Peyer's patch (tissue), 4 donors: ENCODE measurements around the gene IQCN. TPM values are rescaled to one million over a fixed set of nuclear protein-coding genes. Genes with fewer than 3 reads are reported as not detected.

Experiments
- DNase-seq, 3 donors: peaks; one replicate each; pipeline ENCODE4 v3.0.0-alpha.2; 2017 to 2019
- H3K27ac ChIP-seq, 4 donors: fragments of 200-600 bp; sonication (generic); one replicate each; pipeline ENCODE4 v1.5.1; 2016 to 2019
- H3K27me3 ChIP-seq, 2 donors: fragments of 200-600 bp; sonication (generic); one replicate each; pipeline ENCODE4 v1.5.1; 2019
- H3K36me3 ChIP-seq, 3 donors: fragments of 200-600 bp; sonication (generic); one replicate each; pipeline ENCODE4 v1.5.1; 2016 to 2019
- H3K4me1 ChIP-seq, 4 donors: fragments of 200-600 bp; sonication (generic); one replicate each; pipeline ENCODE4 v1.5.1; 2016 to 2019
- H3K4me3 ChIP-seq, 4 donors: fragments of 200-600 bp; sonication (generic); 1 replicate in 3 of 4; 2 replicates in 1 of 4; pipeline ENCODE4 v1.5.1; 2016 to 2019; ENCODE audit warnings: mild to moderate bottlenecking in 1 of 4
- H3K9me3 ChIP-seq, 4 donors: fragments of 200-600 bp; sonication (generic); one replicate each; pipeline ENCODE4 v1.5.1; 2016 to 2019; ENCODE audit warnings: mild to moderate bottlenecking in 1 of 4
- POLR2A ChIP-seq, 2 donors: fragments of 450-650 bp; IDR thresholded peaks; one replicate each; pipeline ENCODE4 v1.5.1; 2017; ENCODE audit warnings: antibody characterized with exemption in 2 of 2, mild to moderate bottlenecking in 2 of 2, moderate library complexity in 2 of 2
- total RNA-seq, 4 donors: library from RNA; depleted of rRNA; stranded (reverse); fragments of >200 nt; gene quantifications; one replicate each; pipeline ENCODE4 v1.1.0, GENCODE V29; 2016
- TF ChIP-seq, protein P1 (sequence below), 6 experiments: fragments of 450-650 bp in 4 of 6; fragments of 200-600 bp in 2 of 6; sonication (generic) in 1 of 6; IDR thresholded peaks; one replicate each; pipeline ENCODE4 v1.5.1; 2017 to 2019; ENCODE audit warnings: antibody characterized with exemption in 6 of 6, mild to moderate bottlenecking in 3 of 6, moderate library complexity in 1 of 6

IQCN gene
- total RNA-seq, 4 donors from 2014 or later: 7.4 to 40.2 (median 17.0) TPM

GRCh38 chr19:18292462-18292809, 18.2 kb upstream of the IQCN start:
- Histone ChIP-seq H3K9me3 (no peaks in the 10 kb centered on the region), H3K4me3 (peak overlapping the region; percentile 58 to 81 (median 74)), H3K27me3 (no peaks in the 10 kb centered on the region), H3K27ac (peak overlapping the region; percentile 93 to 99 (median 99)), H3K4me1 (peaks cover 4 to 35% (median 19%) of the 10 kb centered on the region in 4 donors), H3K36me3 (no peaks in the 10 kb centered on the region)
- no peak for DNase-seq
- TF ChIP-seq, protein P1, sequence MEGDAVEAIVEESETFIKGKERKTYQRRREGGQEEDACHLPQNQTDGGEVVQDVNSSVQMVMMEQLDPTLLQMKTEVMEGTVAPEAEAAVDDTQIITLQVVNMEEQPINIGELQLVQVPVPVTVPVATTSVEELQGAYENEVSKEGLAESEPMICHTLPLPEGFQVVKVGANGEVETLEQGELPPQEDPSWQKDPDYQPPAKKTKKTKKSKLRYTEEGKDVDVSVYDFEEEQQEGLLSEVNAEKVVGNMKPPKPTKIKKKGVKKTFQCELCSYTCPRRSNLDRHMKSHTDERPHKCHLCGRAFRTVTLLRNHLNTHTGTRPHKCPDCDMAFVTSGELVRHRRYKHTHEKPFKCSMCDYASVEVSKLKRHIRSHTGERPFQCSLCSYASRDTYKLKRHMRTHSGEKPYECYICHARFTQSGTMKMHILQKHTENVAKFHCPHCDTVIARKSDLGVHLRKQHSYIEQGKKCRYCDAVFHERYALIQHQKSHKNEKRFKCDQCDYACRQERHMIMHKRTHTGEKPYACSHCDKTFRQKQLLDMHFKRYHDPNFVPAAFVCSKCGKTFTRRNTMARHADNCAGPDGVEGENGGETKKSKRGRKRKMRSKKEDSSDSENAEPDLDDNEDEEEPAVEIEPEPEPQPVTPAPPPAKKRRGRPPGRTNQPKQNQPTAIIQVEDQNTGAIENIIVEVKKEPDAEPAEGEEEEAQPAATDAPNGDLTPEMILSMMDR (IDR thresholded peaks at IDR 0.05): no peak
- TF ChIP-seq POLR2A (IDR thresholded peaks at IDR 0.05): no peak

- no peaks in the 10 kb centered on the region for H3K27me3 ChIP-seq
- no peaks in the 10 kb centered on the region for H3K9me3 ChIP-seq
- H3K36me3 ChIP-seq: no peaks in the 10 kb centered on the region
- peak overlapping the region; percentile 93 to 99 (median 99) for H3K27ac ChIP-seq
- H3K4me1 ChIP-seq: peaks cover 4 to 35% (median 19%) of the 10 kb centered on the region in 4 donors
- peak; percentile 90 to 97 (median 97) for DNase-seq
- peak overlapping the region; percentile 58 to 81 (median 74) for H3K4me3 ChIP-seq
- TF ChIP-seq, protein P1 (IDR thresholded peaks at IDR 0.05): no peak
- TF ChIP-seq POLR2A (IDR thresholded peaks at IDR 0.05): peak; percentile 70 to 82
These were observed 17.6 kb upstream of the IQCN start for GRCh38 chr19:18291590-18292461.

- Histone ChIP-seq H3K4me3 (peak overlapping the region; percentile 58 to 81 (median 74)), H3K27me3 (no peaks in the 10 kb centered on the region)
- TF ChIP-seq, protein P1 (IDR thresholded peaks at IDR 0.05): no peak
- no peak for TF ChIP-seq POLR2A (IDR thresholded peaks at IDR 0.05)
These were observed 16.8 kb upstream of the IQCN start for GRCh38 chr19:18291019-18291524.

GRCh38 chr19:18290302-18291018, 16.2 kb upstream of the IQCN start:
- H3K4me3 ChIP-seq: no peak overlapping the region
- peaks cover 4 to 36% (median 19%) of the 10 kb centered on the region in 4 donors for H3K4me1 ChIP-seq
- no peaks in the 10 kb centered on the region for H3K27me3 ChIP-seq
- H3K36me3 ChIP-seq: no peaks in the 10 kb centered on the region
- TF ChIP-seq, protein P1 (IDR thresholded peaks at IDR 0.05): no peak
- no peak for TF ChIP-seq POLR2A (IDR thresholded peaks at IDR 0.05)
- peak overlapping the region; percentile 93 to 99 (median 99) for H3K27ac ChIP-seq
- DNase-seq: peak in 2 of 3 donors; percentile 81 to 88
- no peaks in the 10 kb centered on the region for H3K9me3 ChIP-seq

More at GRCh38 chr19:18291019-18291524, 16.8 kb upstream of the IQCN start:
- Histone ChIP-seq H3K36me3 (no peaks in the 10 kb centered on the region), H3K9me3 (no peaks in the 10 kb centered on the region), H3K27ac (peak overlapping the region; percentile 93 to 99 (median 99)), H3K4me1 (peaks cover 4 to 35% (median 19%) of the 10 kb centered on the region in 4 donors)
- no peak for DNase-seq

DNA sequence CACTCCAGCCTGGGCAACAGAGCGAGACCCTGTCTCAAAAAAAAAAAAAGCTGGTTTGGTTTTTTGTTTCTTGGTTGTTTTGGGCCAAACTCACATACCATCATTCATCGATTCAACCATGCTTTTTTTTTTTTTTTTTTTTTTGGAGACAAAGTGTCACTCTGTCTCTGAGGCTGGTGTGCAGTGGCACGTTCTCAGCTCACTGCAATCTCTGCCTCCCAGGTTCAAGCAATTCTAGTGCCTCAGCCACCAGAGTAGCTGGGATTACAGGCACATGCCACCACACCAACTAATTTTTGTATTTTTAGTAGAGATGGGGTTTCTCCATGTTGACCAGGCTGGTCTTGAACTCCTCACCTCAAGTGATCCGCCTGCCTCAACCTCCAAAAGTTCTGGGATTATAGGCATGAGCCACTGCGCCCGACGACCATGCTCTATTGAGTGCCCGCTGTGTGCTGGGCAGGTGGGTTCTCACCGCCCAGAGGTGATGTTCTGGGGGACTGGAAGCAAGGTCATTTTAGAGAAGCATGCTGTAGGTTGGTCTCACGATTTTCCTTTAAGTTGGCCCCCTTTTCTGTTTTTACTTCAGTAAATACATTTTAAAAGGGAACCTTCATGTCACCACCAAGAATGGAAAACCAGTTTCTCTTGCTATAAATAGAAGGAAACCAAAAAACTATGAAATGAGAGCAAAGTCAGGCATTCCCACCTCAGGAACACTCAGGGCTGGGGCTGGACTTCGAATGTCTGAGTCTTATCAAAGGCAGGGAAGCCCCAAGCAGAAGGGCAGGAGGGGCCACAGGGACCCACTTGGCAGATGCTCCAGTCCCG, 15.4 kb upstream of the IQCN start:
- Histone ChIP-seq H3K4me1 (peaks cover 4 to 44% (median 19%) of the 10 kb centered on the region in 4 donors), H3K9me3 (no peaks in the 10 kb centered on the region), H3K36me3 (no peaks in the 10 kb centered on the region), H3K27ac (peak overlapping the region; percentile 93 to 99 (median 99)), H3K4me3 (no peak overlapping the region), H3K27me3 (no peaks in the 10 kb centered on the region)
- TF ChIP-seq, protein P1 (IDR thresholded peaks at IDR 0.05): no peak
- TF ChIP-seq POLR2A (IDR thresholded peaks at IDR 0.05): no peak
- DNase-seq: no peak
